AG09309 (cell line): Measurements from ENCODE around the gene KCTD19.
A peak's percentile ranks its signal among the peaks of the same experiment; 100 is the strongest.

ENCODE experiments used
- DNase-seq: peaks from one replicate; pipeline ENCODE4 v3.0.0-alpha.2; 2010; ENCODE audit warnings: low read depth
- H3K4me3 ChIP-seq: 2 replicates; pipeline ENCODE4 v1.5.1; 2011; ENCODE audit warnings: mild to moderate bottlenecking, low read depth, low read length, moderate library complexity; ENCODE audit not compliant: control insufficient read depth
- TF ChIP-seq, protein P1 (sequence below): IDR thresholded peaks from 2 replicates; pipeline ENCODE4 v1.5.1; 2011; ENCODE audit warnings: mild to moderate bottlenecking, low read depth, low read length, inconsistent platforms; ENCODE audit not compliant: insufficient read depth, control insufficient read depth; ENCODE audit errors: missing control alignments

Gene KCTD19

DNA sequence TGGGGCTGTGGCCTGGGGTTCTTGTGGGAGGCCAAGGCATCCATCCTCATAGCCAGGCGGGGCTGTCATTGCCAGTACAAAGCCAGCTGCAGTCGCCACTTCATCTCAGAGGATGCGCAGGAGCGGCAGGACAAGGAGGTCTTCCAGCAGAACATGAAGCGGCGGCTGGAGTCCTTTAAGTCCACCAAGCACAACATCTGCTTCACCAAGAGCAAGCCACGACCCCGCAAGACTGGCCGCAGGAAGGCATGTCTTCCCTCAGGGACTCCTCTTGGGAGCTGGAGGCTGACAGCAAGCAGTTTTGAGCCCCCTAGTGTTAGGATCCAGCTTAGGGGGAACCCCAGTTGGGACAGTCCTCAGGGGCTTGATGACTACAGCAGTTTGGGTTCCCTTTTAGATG is 62.3 kb downstream of the KCTD19 start:
- DNase-seq = no peak
- TF ChIP-seq, protein P1, sequence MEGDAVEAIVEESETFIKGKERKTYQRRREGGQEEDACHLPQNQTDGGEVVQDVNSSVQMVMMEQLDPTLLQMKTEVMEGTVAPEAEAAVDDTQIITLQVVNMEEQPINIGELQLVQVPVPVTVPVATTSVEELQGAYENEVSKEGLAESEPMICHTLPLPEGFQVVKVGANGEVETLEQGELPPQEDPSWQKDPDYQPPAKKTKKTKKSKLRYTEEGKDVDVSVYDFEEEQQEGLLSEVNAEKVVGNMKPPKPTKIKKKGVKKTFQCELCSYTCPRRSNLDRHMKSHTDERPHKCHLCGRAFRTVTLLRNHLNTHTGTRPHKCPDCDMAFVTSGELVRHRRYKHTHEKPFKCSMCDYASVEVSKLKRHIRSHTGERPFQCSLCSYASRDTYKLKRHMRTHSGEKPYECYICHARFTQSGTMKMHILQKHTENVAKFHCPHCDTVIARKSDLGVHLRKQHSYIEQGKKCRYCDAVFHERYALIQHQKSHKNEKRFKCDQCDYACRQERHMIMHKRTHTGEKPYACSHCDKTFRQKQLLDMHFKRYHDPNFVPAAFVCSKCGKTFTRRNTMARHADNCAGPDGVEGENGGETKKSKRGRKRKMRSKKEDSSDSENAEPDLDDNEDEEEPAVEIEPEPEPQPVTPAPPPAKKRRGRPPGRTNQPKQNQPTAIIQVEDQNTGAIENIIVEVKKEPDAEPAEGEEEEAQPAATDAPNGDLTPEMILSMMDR = peak; percentile 17

DNA sequence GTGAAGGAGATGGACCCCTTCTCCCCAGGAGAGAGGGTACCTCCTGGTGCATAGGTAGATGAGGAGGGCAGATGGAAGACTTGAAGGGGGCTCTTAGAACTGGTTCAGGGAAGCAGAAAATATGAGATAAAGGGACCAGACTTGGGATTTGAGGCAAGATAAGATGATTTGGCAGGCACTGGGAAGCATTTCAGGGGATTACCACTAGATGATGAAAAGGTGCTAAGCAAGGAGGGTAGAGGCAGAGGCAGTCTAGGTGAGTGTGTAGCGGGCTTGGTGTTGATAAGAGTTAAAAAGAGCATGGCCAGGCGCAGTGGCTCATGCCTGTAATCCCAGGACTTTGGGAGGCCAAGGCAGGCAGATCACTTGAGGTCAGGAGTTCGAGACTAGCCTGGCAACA is 63.3 kb downstream of the KCTD19 start:
- DNase-seq = no peak
- no peak overlapping the region for H3K4me3 ChIP-seq
- TF ChIP-seq, protein P1 = no peak

More for the DNA sequence above, 62.3 kb downstream of the KCTD19 start:
- H3K4me3 ChIP-seq = no peak overlapping the region

DNA sequence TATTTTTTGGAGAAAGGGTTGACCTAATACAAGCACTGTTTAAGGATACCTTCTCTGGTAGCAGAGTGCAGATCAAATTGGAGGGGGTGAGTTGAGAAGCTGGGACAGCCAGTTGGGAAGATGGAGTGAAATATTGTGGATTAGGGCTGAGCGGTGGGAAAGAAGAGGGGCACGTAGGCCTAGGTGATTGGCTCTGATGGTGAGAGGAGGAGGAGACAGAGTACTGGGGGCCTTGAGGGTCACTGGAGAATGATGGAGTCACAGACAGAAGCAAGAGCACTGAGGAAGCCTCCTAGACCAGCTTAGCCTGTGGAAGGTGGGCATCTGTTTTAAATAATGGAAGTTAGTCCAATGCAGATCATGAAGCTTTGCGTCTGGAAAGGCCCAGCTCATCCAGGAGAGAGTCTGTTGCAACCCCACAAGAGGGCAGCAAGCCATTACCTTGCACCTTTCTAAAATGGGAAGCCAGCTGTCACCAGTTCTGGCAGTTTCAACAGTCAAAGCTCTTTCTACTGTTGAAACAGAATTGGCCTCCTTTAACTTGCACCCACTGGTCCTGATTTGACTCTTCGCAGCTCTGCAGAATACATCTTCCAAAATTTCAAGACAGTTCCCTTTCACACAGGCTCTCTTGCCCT is 66.0 kb downstream of the KCTD19 start:
- TF ChIP-seq, protein P1 = peak; percentile 85
- DNase-seq = no peak

DNA sequence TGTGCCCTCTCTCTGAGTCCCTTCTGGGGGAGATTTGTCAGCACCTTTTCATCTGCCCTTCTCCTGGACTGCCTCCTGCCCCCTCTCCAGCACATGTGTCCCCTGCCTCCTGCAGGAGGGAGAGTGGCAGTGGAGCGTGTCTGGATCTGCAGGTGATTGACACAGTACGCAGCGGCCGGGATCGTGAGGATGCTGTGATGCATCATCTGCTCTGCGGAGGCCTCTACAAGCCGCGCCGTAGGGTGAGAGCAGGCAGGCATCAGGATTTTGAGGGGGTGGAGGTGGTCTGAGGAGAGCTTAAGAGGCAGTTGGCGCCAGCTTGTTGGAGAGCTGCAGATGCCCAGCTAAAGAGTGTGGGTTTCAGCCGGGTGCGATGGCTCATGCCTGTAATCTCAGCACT is 66.8 kb downstream of the KCTD19 start:
- H3K4me3 ChIP-seq = no peak overlapping the region
- no peak for DNase-seq
- TF ChIP-seq, protein P1 = no peak

More for the DNA sequence above, 66.0 kb downstream of the KCTD19 start:
- no peak overlapping the region for H3K4me3 ChIP-seq

- no peak for DNase-seq
- H3K4me3 ChIP-seq = no peak overlapping the region
- TF ChIP-seq, protein P1 = no peak
Observed at GRCh38 chr16:67258161-67258835, 68.2 kb downstream of the KCTD19 start.

DNA sequence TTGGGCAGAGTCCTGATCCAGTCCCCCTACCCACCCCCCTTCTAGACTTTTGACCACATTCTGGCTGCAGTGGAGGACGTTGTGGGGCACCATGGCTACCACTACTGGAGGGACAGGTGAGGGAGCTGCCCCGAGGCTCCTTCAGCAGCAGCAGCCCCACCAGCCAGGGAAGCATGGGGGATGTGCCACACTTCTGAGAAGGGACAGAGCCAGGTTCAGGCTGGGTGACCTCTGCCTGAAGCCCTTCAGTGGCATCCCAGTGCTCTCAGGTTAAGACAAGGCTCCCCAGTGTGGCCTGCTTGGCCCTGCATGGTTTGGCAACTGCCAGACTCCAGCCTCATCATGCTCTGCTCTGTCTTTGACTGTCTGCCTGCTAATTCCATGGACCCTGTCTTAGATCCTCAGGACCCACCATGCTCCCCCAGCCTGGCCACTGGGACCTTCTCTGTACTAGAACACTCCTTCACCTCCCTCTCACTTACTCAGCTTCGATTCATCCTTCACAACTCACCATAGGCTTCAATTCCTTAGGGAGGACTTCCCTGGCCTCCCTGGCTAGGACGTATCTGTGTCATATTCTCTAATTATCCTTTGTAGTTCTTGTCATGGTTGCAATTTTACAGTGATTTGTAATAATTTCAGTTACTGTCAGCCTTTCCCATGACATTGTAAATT is 68.9 kb downstream of the KCTD19 start:
- TF ChIP-seq, protein P1 = no peak
- no peak for DNase-seq
- H3K4me3 ChIP-seq = no peak overlapping the region
